Measurements from ENCODE around the gene SKIC3. TPM values are rescaled to one million over a fixed set of nuclear protein-coding genes. Genes with fewer than 3 reads are reported as not detected.

SKIC3 gene
- 10 to 100 TPM; 54.0 to 85.3 (median 61.6) TPM for total RNA-seq

- TF ChIP-seq CTCF (IDR thresholded peaks at IDR 0.05) = no peak
- DNase-seq (ENCODE audit: low spot score) = peak; percentile 68
- ATAC-seq (ENCODE audit: low FRiP score) = peak; percentile 97
These were observed at the start of gene SKIC3, which contains the start of gene ARSK for GRCh38 chr5:95554647-95555548. SKIC3 (minus strand) TSS chr5:95554977; CDS start chr5:95547150, 7,827 bp downstream. ARSK (plus strand) TSS chr5:95555101; CDS start chr5:95555279, 178 bp downstream.

DNA sequence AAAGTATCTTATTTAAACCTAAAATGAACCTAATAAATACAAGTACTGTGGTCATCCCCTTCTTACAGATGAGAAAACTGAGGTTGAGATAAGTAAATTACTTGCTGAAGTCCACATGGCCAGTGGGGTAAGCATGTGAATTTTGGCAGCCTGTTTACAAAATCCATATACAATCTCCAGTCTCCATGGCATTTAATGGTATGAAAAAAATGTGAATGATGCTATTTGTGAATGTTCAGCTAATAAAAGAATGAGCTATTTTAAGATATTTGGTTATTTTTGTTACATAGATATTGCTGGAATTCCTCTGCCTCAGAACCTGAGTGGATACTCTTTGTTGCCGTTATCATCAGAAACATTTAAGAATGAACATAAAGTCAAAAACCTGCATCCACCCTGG, 45.8 kb upstream of the SKIC3 start:
- no peak for TF ChIP-seq CTCF (IDR thresholded peaks at IDR 0.05)
- no peak for DNase-seq (ENCODE audit: low spot score)
- ATAC-seq (ENCODE audit: low FRiP score) = no peak

GRCh38 chr5:95599252-95599651, 44.5 kb upstream of the SKIC3 start:
- TF ChIP-seq CTCF (IDR thresholded peaks at IDR 0.05) = no peak
- DNase-seq (ENCODE audit: low spot score) = no peak

GRCh38 chr5:95595289-95595931, 40.6 kb upstream of the SKIC3 start:
- DNase-seq (ENCODE audit: low spot score) (no peak), ATAC-seq (ENCODE audit: low FRiP score) (no peak)
- TF ChIP-seq CTCF (IDR thresholded peaks at IDR 0.05) = no peak

More at GRCh38 chr5:95599252-95599651, 44.5 kb upstream of the SKIC3 start:
- ATAC-seq (ENCODE audit: low FRiP score) = no peak

DNA sequence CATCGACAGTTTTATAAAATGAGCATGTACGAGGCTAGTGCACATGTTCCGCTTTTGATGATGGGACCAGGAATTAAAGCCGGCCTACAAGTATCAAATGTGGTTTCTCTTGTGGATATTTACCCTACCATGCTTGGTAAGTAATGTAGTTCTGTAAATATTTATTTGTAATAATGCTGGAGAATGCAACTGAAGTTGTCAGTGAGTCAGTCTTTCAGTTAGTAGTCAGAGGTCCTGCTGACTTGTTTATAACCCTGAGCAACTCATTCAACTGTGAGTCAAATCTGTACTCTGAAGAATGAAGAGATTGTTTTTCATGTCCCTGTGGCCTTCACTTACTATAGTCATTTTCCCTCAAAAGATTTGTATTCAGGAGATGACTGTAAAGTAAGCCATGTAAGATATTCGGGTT, 36.7 kb upstream of the SKIC3 start:
- TF ChIP-seq CTCF (IDR thresholded peaks at IDR 0.05) = no peak
- DNase-seq (ENCODE audit: low spot score) (no peak), ATAC-seq (ENCODE audit: low FRiP score) (no peak)

- TF ChIP-seq CTCF (IDR thresholded peaks at IDR 0.05) = no peak
- DNase-seq (ENCODE audit: low spot score) (no peak), ATAC-seq (ENCODE audit: low FRiP score) (no peak)
These were observed 36.1 kb upstream of the SKIC3 start for GRCh38 chr5:95590880-95591279.

All from omental fat pad (tissue), 4 donors.